Spleen (tissue), 11 donors: ENCODE results near the gene CYFIP2. TPM values are rescaled to one million over a fixed set of nuclear protein-coding genes. Genes with fewer than 3 reads are reported as not detected.
"Not testable (repeated sequence)": the region's sequence is repeated elsewhere in the genome, so short reads cannot be mapped to it uniquely, and the experiment has no call there.

Experiments
- DNase-seq: peaks from one replicate; pipeline ENCODE4 v3.0.0-alpha.2; 2020
- H3K27ac ChIP-seq, 8 donors: fragments of 200-600 bp; sonication (generic) in 7 of 8; 1 replicate in 4 of 8; 2 replicates in 4 of 8; pipeline versions ENCODE4 v1.5.0 to v1.8.0; 2016 to 2021; ENCODE audit warnings: inconsistent platforms in 4 of 8, mild to moderate bottlenecking in 4 of 8, moderate library complexity in 1 of 8
- H3K27me3 ChIP-seq, 7 donors: fragments of 200-600 bp; sonication (generic) in 6 of 7; replicated peaks in 1 of 7; 1 replicate in 4 of 7; 2 replicates in 3 of 7; pipeline versions ENCODE4 v1.5.0 to v1.8.0; 2016 to 2021; ENCODE audit warnings: inconsistent platforms in 3 of 7, mild to moderate bottlenecking in 1 of 7
- H3K36me3 ChIP-seq, 6 donors: fragments of 200-600 bp; sonication (generic) in 5 of 6; 1 replicate in 4 of 6; 2 replicates in 2 of 6; pipeline versions ENCODE4 v1.5.0 to v1.8.0; 2016 to 2021; ENCODE audit warnings: inconsistent platforms in 2 of 6
- H3K4me1 ChIP-seq, 6 donors: fragments of 200-600 bp; sonication (generic) in 5 of 6; 1 replicate in 3 of 6; 2 replicates in 3 of 6; pipeline versions ENCODE4 v1.5.0 to v1.8.0; 2016 to 2021; ENCODE audit warnings: inconsistent platforms in 3 of 6
- H3K4me3 ChIP-seq, 8 donors: fragments of 200-600 bp; sonication (generic) in 7 of 8; 1 replicate in 4 of 8; 2 replicates in 4 of 8; pipeline versions ENCODE4 v1.5.0 to v1.8.0; 2016 to 2021; ENCODE audit warnings: inconsistent platforms in 4 of 8, mild to moderate bottlenecking in 4 of 8, moderate library complexity in 2 of 8
- H3K9me3 ChIP-seq, 8 donors: fragments of 200-600 bp; sonication (generic) in 7 of 8; 1 replicate in 4 of 8; 2 replicates in 4 of 8; pipeline versions ENCODE4 v1.5.0 to v1.8.0; 2016 to 2021; ENCODE audit warnings: inconsistent platforms in 4 of 8
- POLR2A ChIP-seq, 3 donors: fragments of 450-650 bp; IDR thresholded peaks; one replicate each; pipeline ENCODE4 v1.5.1; 2017; ENCODE audit warnings: antibody characterized with exemption in 3 of 3, mild to moderate bottlenecking in 1 of 3
- POLR2AphosphoS5 ChIP-seq, 3 donors: sonication (generic); formaldehyde crosslinking; IDR thresholded peaks; one replicate each; pipeline ENCODE4 v1.5.1; 2017; ENCODE audit warnings: antibody characterized with exemption in 3 of 3
- WGBS, 5 donors: extraction: QIAGEN DNeasy Blood & Tissue Kit in 3 of 5; methylation state at CpG; one replicate each; pipeline versions ENCODE4 v1.1.5 to v1.1.7; 2013 to 2018; 5-methylcytosine and 5-hydroxymethylcytosine counted together
- intact Hi-C: fragments of 100-400 bp; cut with DNase I; formaldehyde crosslinking; loops from one replicate; pipeline ENCODE4 v1.15.0; 2023; ENCODE audit warnings: low total_unique reads
- polyA plus RNA-seq, 3 donors: library from polyadenylated mRNA; stranded (reverse); fragments of 200-250 nt; gene quantifications; one replicate each; pipeline ENCODE4 v1.2.1, GENCODE V29; 2013
- total RNA-seq, 7 donors: library from RNA; depleted of rRNA in 3 of 7; stranded (reverse); fragments of >200 nt in 3 of 7; fragmentation: NEBNext Ultra II Directional in 4 of 7; extraction: Animal tissue kit (Norgen Biotek cat#: 25700) in 4 of 7; gene quantifications; one replicate each; pipeline versions ENCODE4 v1.1.0 to v1.2.1, GENCODE V29; 2016 to 2021
- TF ChIP-seq, protein P1 (sequence below), 11 experiments: fragments of 200-600 bp in 7 of 11; fragments of 450-650 bp in 4 of 11; sonication (generic) in 4 of 11; IDR thresholded peaks in 8 of 11; conservative IDR thresholded peaks in 3 of 11; 1 replicate in 7 of 11; 2 replicates in 4 of 11; pipeline versions ENCODE4 v1.4.0 to v1.8.0; 2016 to 2021; ENCODE audit warnings: antibody characterized with exemption in 11 of 11, inconsistent platforms in 4 of 11, mild to moderate bottlenecking in 1 of 11
- donor health status: healthy with polysubstance abuse.
- donor health status: DM: no; HTN: no; CAD: no; lungs with moderate emphysema.
- donor health status: DM: no; HTN: no; CAD: no.
- donor health status: Bipolar disorder and iron deficiency.
- donor health status: healthy.
- donor health status: DM: no; HTN: no; CAD: no.
- donor health status: DM: yes; HTN: yes; CAD: no.

Gene CYFIP2
- total and polyA plus RNA-seq, 10 donors: 74.8 to 232 (median 159) TPM

DNA sequence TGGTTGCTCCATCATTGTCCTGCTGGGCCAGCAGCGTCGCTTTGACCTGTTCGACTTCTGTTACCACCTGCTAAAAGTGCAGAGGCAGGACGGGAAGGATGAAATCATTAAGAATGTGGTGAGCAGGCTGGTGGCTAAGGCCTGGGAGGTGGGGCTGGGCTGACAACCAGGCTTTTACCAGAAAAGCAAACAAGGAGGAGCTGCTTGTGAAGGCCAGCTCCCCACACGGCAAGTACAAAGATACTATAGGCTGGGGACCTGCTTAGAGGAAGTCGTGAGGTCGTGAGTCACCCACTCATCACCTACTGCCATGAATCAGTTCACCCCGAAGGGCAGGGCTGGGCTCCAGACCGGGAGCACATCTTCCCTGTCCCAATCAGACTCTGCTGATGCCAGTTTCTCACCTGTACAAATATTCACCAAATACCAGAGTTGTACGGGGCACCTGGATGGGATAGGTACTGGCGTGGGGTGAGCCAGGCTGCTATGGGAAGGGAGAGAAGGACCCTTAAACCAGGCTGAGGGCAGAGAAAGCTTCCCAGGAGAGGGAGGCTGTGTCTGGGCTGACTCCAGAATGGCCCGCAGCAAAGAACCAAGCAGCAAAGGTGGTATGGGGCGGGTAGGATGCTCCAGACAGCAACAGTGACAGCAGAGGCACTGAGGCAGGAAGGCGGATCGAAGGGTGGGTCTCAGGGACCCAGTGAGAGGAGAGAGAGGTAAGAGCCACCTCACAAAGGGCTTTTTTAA lies 124.8 kb downstream of the CYFIP2 start:
- H3K36me3 ChIP-seq: peaks cover 0 to 88% (median 55%) of the 10 kb centered on the region in 6 donors
- H3K4me1 ChIP-seq: no peaks in the 10 kb centered on the region
- DNase-seq: no peak
- peak overlapping the region in 3 of 8 donors; percentile 37 to 45 (median 39) for H3K27ac ChIP-seq
- WGBS, 5 donors: 75 to 87% (median 86%) methylated on average over 15 of the region's 15 CpGs
- H3K4me3 ChIP-seq: no peak overlapping the region
- no peaks in the 10 kb centered on the region for H3K9me3 ChIP-seq
- H3K27me3 ChIP-seq: no peaks in the 10 kb centered on the region
- TF ChIP-seq, protein P1, sequence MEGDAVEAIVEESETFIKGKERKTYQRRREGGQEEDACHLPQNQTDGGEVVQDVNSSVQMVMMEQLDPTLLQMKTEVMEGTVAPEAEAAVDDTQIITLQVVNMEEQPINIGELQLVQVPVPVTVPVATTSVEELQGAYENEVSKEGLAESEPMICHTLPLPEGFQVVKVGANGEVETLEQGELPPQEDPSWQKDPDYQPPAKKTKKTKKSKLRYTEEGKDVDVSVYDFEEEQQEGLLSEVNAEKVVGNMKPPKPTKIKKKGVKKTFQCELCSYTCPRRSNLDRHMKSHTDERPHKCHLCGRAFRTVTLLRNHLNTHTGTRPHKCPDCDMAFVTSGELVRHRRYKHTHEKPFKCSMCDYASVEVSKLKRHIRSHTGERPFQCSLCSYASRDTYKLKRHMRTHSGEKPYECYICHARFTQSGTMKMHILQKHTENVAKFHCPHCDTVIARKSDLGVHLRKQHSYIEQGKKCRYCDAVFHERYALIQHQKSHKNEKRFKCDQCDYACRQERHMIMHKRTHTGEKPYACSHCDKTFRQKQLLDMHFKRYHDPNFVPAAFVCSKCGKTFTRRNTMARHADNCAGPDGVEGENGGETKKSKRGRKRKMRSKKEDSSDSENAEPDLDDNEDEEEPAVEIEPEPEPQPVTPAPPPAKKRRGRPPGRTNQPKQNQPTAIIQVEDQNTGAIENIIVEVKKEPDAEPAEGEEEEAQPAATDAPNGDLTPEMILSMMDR (IDR thresholded peaks at IDR 0.05 in 8 of 11, conservative IDR thresholded peaks at IDR 0.05 in 3 of 11): no peak
- TF ChIP-seq POLR2A (IDR thresholded peaks at IDR 0.05): no peak
- no peak for TF ChIP-seq POLR2AphosphoS5 (IDR thresholded peaks at IDR 0.05)
- intact Hi-C loops: no loop called here

DNA sequence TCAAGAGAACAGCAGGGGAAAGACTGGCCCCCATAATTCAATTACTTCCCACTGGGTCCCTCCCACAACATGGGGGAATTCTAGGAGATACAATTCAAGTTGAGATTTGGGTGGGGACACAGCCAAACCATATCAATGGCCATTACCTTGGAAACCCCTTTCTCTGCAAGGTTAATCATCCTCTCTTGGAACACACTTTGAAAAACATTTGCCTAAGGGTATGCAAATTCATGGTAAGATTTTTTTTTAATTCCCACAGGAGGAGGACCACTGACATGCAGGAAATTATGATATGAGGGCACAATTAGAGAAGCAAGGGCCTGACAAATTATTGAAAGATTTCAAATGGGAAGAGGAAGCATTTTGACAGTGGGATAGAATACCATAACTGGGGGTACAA lies 132.4 kb downstream of the CYFIP2 start:
- H3K4me1 ChIP-seq: no peaks in the 10 kb centered on the region
- intact Hi-C loops: no loop called here
- H3K4me3 ChIP-seq: no peak overlapping the region
- no peak overlapping the region for H3K27ac ChIP-seq
- H3K9me3 ChIP-seq: peaks cover 0 to 9% (median 4%) of the 10 kb centered on the region in 8 donors
- DNase-seq: no peak
- no peaks in the 10 kb centered on the region for H3K27me3 ChIP-seq
- peaks cover 0 to 12% (median 5%) of the 10 kb centered on the region in 6 donors for H3K36me3 ChIP-seq
- TF ChIP-seq POLR2AphosphoS5 (IDR thresholded peaks at IDR 0.05) (no peak), POLR2A (IDR thresholded peaks at IDR 0.05) (no peak)
- TF ChIP-seq, protein P1 (IDR thresholded peaks at IDR 0.05 in 8 of 11, conservative IDR thresholded peaks at IDR 0.05 in 3 of 11): no peak

DNA sequence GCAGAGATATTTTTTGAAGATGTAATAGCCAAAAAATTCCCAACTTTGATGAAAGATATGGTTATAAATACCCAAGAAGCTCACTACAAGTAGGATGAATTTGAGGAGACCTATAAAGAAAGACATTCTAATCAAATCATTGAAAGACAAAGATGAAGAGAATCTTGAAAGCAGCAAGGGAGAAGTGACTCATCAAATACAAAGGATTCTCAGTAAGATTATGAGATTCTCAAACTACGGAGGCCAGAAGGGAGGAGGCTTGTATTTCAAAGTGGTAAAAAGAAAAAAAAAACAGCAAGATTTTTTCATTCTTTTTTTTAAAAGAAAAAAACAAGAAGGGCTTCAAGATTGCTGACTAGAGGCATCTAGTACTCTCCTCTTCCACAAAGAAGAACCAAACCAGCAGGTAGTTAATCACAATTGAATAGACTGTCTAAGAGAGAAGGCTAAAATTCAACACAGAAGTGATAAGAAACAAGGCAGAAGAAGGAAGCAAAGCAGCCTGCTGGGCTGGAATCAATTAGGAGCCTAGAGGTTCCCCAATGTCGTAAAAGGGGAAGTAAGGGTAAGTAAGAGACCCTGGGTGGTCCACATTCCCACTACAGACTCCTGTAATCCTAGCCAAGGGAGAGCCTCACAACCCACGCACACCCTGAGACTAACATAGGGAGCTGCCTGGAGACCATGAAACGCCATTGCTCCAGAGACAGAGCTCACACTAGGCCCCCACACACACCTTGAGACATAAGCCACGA lies 135.0 kb downstream of the CYFIP2 start:
- WGBS, 5 donors: 70 to 75% (median 75%) methylated on average over 5 of the region's 5 CpGs
- no peak for DNase-seq
- intact Hi-C loops: no loop called here
- H3K27me3 ChIP-seq: no peaks in the 10 kb centered on the region
- TF ChIP-seq POLR2AphosphoS5 (IDR thresholded peaks at IDR 0.05): no peak
- TF ChIP-seq POLR2A (IDR thresholded peaks at IDR 0.05): no peak
- TF ChIP-seq, protein P1 (IDR thresholded peaks at IDR 0.05 in 8 of 11, conservative IDR thresholded peaks at IDR 0.05 in 3 of 11): no peak
- H3K36me3 ChIP-seq: no peaks in the 10 kb centered on the region
- H3K27ac ChIP-seq: no peak overlapping the region
- H3K4me3 ChIP-seq: no peak overlapping the region
- H3K4me1 ChIP-seq: no peaks in the 10 kb centered on the region
- H3K9me3 ChIP-seq: peaks cover 4 to 24% (median 17%) of the 10 kb centered on the region in 8 donors

DNA sequence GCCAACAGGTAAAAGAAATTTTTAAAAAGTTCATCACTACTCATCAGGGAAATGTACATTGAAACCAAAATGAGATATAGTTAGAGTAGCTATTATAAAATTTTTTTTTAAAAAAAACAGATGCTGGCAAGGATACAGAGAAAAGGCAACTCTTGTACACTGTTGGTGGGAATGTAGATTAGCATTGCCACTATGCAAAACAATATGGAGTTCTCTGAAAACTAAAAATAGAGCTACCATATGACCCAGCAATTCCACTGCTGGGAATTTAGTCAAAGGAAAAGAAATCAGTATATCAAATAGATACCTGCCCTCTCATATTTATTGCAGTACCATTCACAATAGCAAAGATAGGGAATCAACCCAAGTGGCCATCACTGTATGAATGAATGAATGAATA lies 149.9 kb downstream of the CYFIP2 start:
- TF ChIP-seq POLR2A (IDR thresholded peaks at IDR 0.05) (no peak), POLR2AphosphoS5 (IDR thresholded peaks at IDR 0.05) (no peak)

DNA sequence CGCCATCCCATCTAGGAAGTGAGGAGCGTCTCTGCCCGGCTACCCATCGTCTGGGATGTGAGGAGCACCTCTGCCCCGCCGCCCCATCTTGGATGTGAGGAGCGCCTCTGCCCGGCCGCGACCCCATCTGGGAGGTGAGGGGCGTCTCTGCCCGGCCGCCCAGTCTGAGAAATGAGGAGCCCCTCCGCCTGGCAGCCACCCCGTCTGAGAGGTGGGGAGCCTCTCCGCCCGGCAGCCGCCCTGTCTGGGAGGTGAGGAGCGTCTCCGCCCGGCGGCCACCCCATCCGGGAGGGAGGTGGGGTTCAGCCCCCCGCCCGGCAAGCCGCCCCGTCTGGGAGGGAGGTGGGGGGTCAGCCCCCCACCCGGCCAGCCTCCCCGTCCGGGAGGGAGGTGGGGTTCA lies 153.6 kb downstream of the CYFIP2 start:
- H3K9me3 ChIP-seq: peaks cover 0 to 18% (median 2%) of the 10 kb centered on the region in 8 donors
- WGBS, 5 donors: 96 to 99% (median 98%) methylated on average over 21 to 30 of the region's 30 CpGs; no CpG with 5 or more reads in 1 of the 5 donors
- H3K36me3 ChIP-seq, H3K4me3 ChIP-seq, H3K4me1 ChIP-seq, intact Hi-C loops, H3K27ac ChIP-seq, H3K27me3 ChIP-seq: not testable (repeated sequence)
- peak; percentile 63 for DNase-seq

More for the DNA sequence above, 149.9 kb downstream of the CYFIP2 start:
- Histone ChIP-seq H3K9me3 (peaks cover 0 to 24% (median 0%) of the 10 kb centered on the region in 8 donors), H3K27ac (no peak overlapping the region), H3K36me3 (no peaks in the 10 kb centered on the region), H3K4me3 (no peak overlapping the region), H3K27me3 (no peaks in the 10 kb centered on the region), H3K4me1 (no peaks in the 10 kb centered on the region)
- DNase-seq: no peak
- intact Hi-C loops: no loop called here

DNA sequence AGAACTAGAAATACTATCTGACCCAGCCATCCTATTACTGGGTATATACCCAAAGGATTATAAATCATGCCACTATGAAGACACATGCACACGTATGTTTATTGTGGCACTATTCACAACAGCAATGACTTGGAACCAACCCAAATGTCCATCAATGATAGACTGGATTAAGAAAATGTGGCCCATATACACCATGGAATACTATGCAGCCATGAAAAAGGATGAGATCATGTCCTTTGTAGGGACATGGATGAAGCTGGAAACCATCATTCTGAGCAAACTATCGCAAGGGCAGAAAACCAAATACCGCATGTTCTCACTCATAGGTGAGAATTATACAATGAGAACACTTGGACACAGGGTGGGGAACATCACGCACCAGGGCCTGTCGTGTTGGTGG lies 164.0 kb downstream of the CYFIP2 start:
- H3K27ac ChIP-seq, H3K9me3 ChIP-seq, H3K27me3 ChIP-seq, H3K4me3 ChIP-seq, H3K4me1 ChIP-seq, DNase-seq, H3K36me3 ChIP-seq: not testable (repeated sequence)
- WGBS, 5 donors: 94 to 98% (median 96%) methylated on average over 5 of the region's 5 CpGs
- intact Hi-C loops: loop anchor here (5.0 kb wide), 2 partner anchors 287 to 312 kb away; partner anchors contain the start of gene LSM11
